Measurements from ENCODE around the gene FOXK1. TPM values are rescaled to one million over a fixed set of nuclear protein-coding genes. Genes with fewer than 3 reads are reported as not detected.

Gene FOXK1
- total and polyA plus RNA-seq, 2 of the 13 experiments (the other 11 are each of a cell fraction or from before 2014, with no cell fraction given): 4.6 to 8.8 TPM

DNA sequence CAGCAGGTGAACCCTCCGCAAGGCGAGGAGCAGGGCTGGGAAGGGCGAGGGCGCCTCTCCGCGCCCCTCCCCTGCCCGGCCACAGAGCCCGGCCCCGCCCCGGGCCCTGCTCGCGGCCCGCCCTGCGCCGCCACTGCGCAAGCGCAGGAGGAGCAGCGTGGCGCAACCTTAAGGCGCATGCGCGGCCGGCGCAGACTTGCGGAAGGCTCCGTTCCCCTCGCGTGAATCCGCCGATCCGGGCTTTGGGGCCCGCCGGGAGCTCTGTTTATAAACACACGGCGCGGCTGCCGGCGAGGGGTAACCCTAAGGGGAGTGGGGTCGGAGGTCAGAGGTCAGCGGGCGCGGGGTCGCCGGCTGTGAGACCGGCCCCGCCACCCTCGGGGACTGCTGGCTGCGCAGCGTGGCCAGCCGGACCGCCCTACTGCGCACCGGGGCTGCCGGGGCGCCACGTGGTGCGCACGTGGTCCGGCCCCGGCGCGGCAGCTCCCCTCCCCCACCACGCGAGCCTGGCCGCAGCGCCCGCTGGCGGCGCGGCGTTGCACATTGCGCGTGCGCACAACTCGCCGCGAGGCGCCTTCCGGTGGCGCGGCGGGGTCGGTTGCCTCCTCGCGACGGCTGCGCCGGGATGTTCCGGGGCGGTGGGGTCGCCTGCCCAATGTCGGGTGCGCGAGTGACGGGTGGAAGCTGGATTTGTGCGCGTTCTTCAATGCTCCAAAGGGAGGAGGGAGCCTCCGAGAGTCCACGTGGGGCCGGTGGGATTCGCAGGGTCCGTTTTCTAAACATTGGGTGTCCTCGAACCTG is 40.2 kb upstream of the FOXK1 start (continued):
- TF ChIP-seq, protein P1, sequence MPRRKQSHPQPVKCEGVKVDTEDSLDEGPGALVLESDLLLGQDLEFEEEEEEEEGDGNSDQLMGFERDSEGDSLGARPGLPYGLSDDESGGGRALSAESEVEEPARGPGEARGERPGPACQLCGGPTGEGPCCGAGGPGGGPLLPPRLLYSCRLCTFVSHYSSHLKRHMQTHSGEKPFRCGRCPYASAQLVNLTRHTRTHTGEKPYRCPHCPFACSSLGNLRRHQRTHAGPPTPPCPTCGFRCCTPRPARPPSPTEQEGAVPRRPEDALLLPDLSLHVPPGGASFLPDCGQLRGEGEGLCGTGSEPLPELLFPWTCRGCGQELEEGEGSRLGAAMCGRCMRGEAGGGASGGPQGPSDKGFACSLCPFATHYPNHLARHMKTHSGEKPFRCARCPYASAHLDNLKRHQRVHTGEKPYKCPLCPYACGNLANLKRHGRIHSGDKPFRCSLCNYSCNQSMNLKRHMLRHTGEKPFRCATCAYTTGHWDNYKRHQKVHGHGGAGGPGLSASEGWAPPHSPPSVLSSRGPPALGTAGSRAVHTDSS (CRISPR knock-in tag; conservative IDR thresholded peaks at IDR 0.05): no peak; the same call in 1 of the 2 replicates
- TF ChIP-seq HCFC1 (IDR thresholded peaks at IDR 0.05; ENCODE audit: low read depth, low read length) (peak; percentile 33; the same call in 1 of the 2 replicates), ZNF782 (CRISPR knock-in tag; IDR thresholded peaks at IDR 0.05; ENCODE audit: borderline replicate concordance) (no peak; the same call in 1 of the 2 replicates), LCORL (IDR thresholded peaks at IDR 0.05) (no peak), LCORL (CRISPR knock-in tag; IDR thresholded peaks at IDR 0.05) (peak; percentile 55; the same call in 1 of the 2 replicates), KLF12 (CRISPR knock-in tag; IDR thresholded peaks at IDR 0.05; ENCODE audit: borderline replicate concordance) (peak; percentile 71; the same call in 1 of the 2 replicates), NFATC3 (CRISPR knock-in tag; IDR thresholded peaks at IDR 0.05) (no peak), ZNF441 (CRISPR knock-in tag; IDR thresholded peaks at IDR 0.05; ENCODE audit: borderline replicate concordance) (peak; percentile 97), MAZ (IDR thresholded peaks at IDR 0.05; ENCODE audit: borderline replicate concordance, low read depth, low read length) (peak; percentile 48; the same call in 1 of the 2 replicates), MAZ (CRISPR knock-in tag; IDR thresholded peaks at IDR 0.05; ENCODE audit: low read depth) (peak; percentile 100), ZNF841 (CRISPR knock-in tag; IDR thresholded peaks at IDR 0.05; ENCODE audit: borderline replicate concordance) (peak; percentile 98), ZNF709 (CRISPR knock-in tag; IDR thresholded peaks at IDR 0.05) (peak; percentile 98), ATF1 (CRISPR knock-in tag; IDR thresholded peaks at IDR 0.05) (no peak), TBX2 (CRISPR knock-in tag; IDR thresholded peaks at IDR 0.05; ENCODE audit: borderline replicate concordance) (peak; percentile 90), SMAD3 (CRISPR knock-in tag; IDR thresholded peaks at IDR 0.05) (peak; percentile 85), YEATS4 (CRISPR knock-in tag; IDR thresholded peaks at IDR 0.05; ENCODE audit: borderline replicate concordance) (peak; percentile 100), THYN1 (CRISPR knock-in tag; IDR thresholded peaks at IDR 0.05; ENCODE audit: borderline replicate concordance, low read depth) (no peak), ZFP82 (CRISPR knock-in tag; IDR thresholded peaks at IDR 0.05; ENCODE audit: borderline replicate concordance) (peak; percentile 85), ZNF33A (CRISPR knock-in tag; IDR thresholded peaks at IDR 0.05; ENCODE audit: borderline replicate concordance) (no peak), KDM2A (CRISPR knock-in tag; IDR thresholded peaks at IDR 0.05; ENCODE audit: borderline replicate concordance, low read depth) (peak; percentile 86), ZNF317 (CRISPR knock-in tag; IDR thresholded peaks at IDR 0.05) (no peak)
- TF ChIP-seq, protein P2, sequence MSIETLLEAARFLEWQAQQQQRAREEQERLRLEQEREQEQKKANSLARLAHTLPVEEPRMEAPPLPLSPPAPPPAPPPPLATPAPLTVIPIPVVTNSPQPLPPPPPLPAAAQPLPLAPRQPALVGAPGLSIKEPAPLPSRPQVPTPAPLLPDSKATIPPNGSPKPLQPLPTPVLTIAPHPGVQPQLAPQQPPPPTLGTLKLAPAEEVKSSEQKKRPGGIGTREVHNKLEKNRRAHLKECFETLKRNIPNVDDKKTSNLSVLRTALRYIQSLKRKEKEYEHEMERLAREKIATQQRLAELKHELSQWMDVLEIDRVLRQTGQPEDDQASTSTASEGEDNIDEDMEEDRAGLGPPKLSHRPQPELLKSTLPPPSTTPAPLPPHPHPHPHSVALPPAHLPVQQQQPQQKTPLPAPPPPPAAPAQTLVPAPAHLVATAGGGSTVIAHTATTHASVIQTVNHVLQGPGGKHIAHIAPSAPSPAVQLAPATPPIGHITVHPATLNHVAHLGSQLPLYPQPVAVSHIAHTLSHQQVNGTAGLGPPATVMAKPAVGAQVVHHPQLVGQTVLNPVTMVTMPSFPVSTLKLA (IDR thresholded peaks at IDR 0.05): peak; percentile 89
- TF ChIP-seq, protein P3, sequence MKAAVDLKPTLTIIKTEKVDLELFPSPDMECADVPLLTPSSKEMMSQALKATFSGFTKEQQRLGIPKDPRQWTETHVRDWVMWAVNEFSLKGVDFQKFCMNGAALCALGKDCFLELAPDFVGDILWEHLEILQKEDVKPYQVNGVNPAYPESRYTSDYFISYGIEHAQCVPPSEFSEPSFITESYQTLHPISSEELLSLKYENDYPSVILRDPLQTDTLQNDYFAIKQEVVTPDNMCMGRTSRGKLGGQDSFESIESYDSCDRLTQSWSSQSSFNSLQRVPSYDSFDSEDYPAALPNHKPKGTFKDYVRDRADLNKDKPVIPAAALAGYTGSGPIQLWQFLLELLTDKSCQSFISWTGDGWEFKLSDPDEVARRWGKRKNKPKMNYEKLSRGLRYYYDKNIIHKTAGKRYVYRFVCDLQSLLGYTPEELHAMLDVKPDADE (CRISPR knock-in tag; IDR thresholded peaks at IDR 0.05): peak; percentile 97
- TF ChIP-seq, protein P4, sequence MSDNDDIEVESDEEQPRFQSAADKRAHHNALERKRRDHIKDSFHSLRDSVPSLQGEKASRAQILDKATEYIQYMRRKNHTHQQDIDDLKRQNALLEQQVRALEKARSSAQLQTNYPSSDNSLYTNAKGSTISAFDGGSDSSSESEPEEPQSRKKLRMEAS (IDR thresholded peaks at IDR 0.05): peak; percentile 100
- TF ChIP-seq, protein P5, sequence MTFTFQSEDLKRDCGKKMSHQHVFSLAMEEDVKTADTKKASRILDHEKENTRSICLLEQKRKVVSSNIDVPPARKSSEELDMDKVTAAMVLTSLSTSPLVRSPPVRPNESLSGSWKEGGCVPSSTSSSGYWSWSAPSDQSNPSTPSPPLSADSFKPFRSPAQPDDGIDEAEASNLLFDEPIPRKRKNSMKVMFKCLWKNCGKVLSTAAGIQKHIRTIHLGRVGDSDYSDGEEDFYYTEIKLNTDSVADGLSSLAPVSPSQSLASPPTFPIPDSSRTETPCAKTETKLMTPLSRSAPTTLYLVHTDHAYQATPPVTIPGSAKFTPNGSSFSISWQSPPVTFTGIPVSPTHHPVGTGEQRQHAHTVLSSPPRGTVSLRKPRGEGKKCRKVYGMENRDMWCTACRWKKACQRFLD (CRISPR knock-in tag; IDR thresholded peaks at IDR 0.05; ENCODE audit: borderline replicate concordance): no peak; the same call in 1 of the 2 replicates

Data from HepG2 (cell line).